Caco-2 (cell line): ENCODE results near the gene DNAH8. TPM values are rescaled to one million over a fixed set of nuclear protein-coding genes. Genes with fewer than 3 reads are reported as not detected.
A peak's percentile ranks its signal among the peaks of the same experiment; 100 is the strongest.
"Not testable (repeated sequence)": the region's sequence is repeated elsewhere in the genome, so short reads cannot be mapped to it uniquely, and the experiment has no call there.

Source experiments
- BruUV-seq: library from RNA; stranded (reverse); fragments of 400-500 nt; replicated peaks from 2 replicates; lab custom pipeline; 2021; lab: Mats Ljungman, UMichigan
- CTCF ChIA-PET: fragments of 300-600 bp; sonication (Branson Sonifier 250); formaldehyde crosslinking; loops from one replicate; lab custom pipeline; 2022; ENCODE audit warnings: antibody characterized with exemption; lab: Charles Lee
- POLR2A ChIA-PET: fragments of 300-600 bp; sonication (Branson Sonifier 250); formaldehyde crosslinking; loops from one replicate; lab custom pipeline; 2022; ENCODE audit warnings: antibody characterized with exemption; lab: Charles Lee
- DNase-seq, 2 experiments: peaks; one replicate each; pipeline versions ENCODE4 v3.0.0 to v3.0.0-alpha.2; 2020 to 2022
- H3K27me3 ChIP-seq: replicated peaks from 2 replicates; pipeline ENCODE4 v1.6.0; 2011; ENCODE audit warnings: low read length; ENCODE audit not compliant: control insufficient read depth, insufficient read depth
- H3K36me3 ChIP-seq: 2 replicates; pipeline ENCODE4 v1.5.1; 2011; ENCODE audit warnings: low read length; ENCODE audit not compliant: control insufficient read depth, insufficient read depth
- H3K4me1 ChIP-seq: fragments of 250-450 bp; sonication (Bioruptor Pico); 2 replicates; pipeline ENCODE4 v1.5.1; 2020; ENCODE audit warnings: mild to moderate bottlenecking
- H3K4me3 ChIP-seq: 2 replicates; pipeline ENCODE4 v1.5.1; 2011; ENCODE audit warnings: low read depth, mild to moderate bottlenecking, control low read depth, low read length
- H3K9me3 ChIP-seq: fragments of 250-450 bp; sonication (Bioruptor Pico); 2 replicates; pipeline ENCODE4 v1.5.1; 2020; ENCODE audit warnings: mild to moderate bottlenecking, moderate library complexity
- H3K27ac Mint-ChIP-seq: one replicate; pipeline ENCODE4 v1.8.0; 2022; ENCODE audit warnings: mixed read lengths; ENCODE audit not compliant: unreplicated experiment
- H3K27me3 Mint-ChIP-seq: one replicate; pipeline ENCODE4 v1.8.0; 2022; ENCODE audit warnings: mixed read lengths; ENCODE audit not compliant: insufficient read depth, unreplicated experiment
- H3K36me3 Mint-ChIP-seq: one replicate; pipeline ENCODE4 v1.8.0; 2022; ENCODE audit warnings: mild to moderate bottlenecking, mixed read lengths; ENCODE audit not compliant: insufficient read depth, unreplicated experiment
- H3K4me1 Mint-ChIP-seq: one replicate; pipeline ENCODE4 v1.8.0; 2022; ENCODE audit warnings: low read depth, mixed read lengths; ENCODE audit not compliant: unreplicated experiment
- H3K4me3 Mint-ChIP-seq: one replicate; pipeline ENCODE4 v1.8.0; 2022; ENCODE audit warnings: mild to moderate bottlenecking, moderate library complexity, mixed read lengths; ENCODE audit not compliant: unreplicated experiment
- H3K9me3 Mint-ChIP-seq: one replicate; pipeline ENCODE4 v1.8.0; 2022; ENCODE audit warnings: mixed read lengths; ENCODE audit not compliant: unreplicated experiment
- CTCF ChIP-seq, 2 experiments: fragments of 200-600 bp in 1 of 2; IDR thresholded peaks; 1 replicate in 1 of 2; 2 replicates in 1 of 2; pipeline versions ENCODE4 v1.5.1 to v1.8.0; 2011 to 2022; ENCODE audit warnings: antibody characterized with exemption in 1 of 2, control low read depth in 1 of 2, inconsistent platforms in 1 of 2, low read depth in 1 of 2, low read length in 1 of 2, mild to moderate bottlenecking in 1 of 2, moderate library complexity in 1 of 2; ENCODE audit not compliant: insufficient read depth in 1 of 2, severe bottlenecking in 1 of 2, unreplicated experiment in 1 of 2
- intact Hi-C: fragments of 100-400 bp; cut with micrococcal nuclease; formaldehyde crosslinking; loops from one replicate; pipeline ENCODE4 v1.10.0; 2022; ENCODE audit not compliant: unreplicated experiment
- total RNA-seq: library from RNA; stranded (reverse); gene quantifications from 2 replicates; pipeline ENCODE4 v1.2.3, GENCODE V29; 2022

Gene DNAH8
- total RNA-seq, 1 experiment from 2014 or later = not detected

DNA sequence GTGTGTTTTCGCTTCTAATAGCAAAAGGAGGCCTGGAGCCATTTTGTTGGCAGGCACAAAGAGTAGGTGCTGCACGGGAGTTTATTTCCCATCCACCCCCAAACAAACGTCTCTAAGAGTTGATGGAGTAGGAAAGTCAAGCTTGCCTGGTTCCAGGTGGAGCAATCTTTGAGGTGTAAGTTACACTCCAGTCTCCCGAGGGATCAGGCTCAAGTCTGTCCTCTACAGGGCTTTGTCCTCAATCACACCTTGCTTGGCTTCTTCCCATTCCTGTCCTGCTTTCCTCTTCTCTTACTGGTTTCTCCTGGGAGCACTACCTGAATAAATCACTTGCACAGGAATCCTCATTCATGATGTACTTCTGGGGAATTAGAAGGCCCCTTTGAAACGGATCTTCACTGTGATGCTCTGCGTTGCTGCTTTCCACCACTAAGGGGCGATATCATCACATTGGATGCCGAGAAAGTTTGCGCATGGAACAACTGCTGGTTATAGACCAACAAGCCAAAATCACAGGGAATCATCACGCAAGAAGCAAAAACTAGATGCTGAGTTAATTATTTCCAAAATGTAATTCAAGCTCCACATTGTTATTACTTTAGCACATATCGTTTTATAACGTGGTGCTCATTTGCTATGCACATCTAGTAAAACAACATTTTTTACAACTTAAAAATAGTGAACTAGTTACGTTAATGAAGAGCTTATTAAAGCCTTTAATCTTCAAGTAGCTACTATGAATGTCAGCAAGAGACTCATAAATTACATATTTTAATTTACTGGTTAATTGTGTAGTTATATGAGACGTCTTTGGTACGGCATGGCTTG lies 156.8 kb downstream of the DNAH8 start:
- no peak overlapping the region for H3K4me3 ChIP-seq
- Mint-ChIP-seq H3K9me3 (no peaks in the 10 kb centered on the region), H3K36me3 (peaks cover 5% of the 10 kb centered on the region), H3K4me3 (no peak overlapping the region), H3K4me1 (no peaks in the 10 kb centered on the region), H3K27ac (no peak overlapping the region), H3K27me3 (peaks cover 6% of the 10 kb centered on the region)
- peak; percentile 73 to 93 for TF ChIP-seq CTCF (IDR thresholded peaks at IDR 0.05; ENCODE audit: insufficient read depth in 1 of 2, low read depth in 1 of 2, low read length in 1 of 2, severe bottlenecking in 1 of 2, unreplicated experiment in 1 of 2)
- no peaks in the 10 kb centered on the region for H3K9me3 ChIP-seq
- H3K4me1 ChIP-seq = no peaks in the 10 kb centered on the region
- H3K27me3 ChIP-seq = no peaks in the 10 kb centered on the region
- ChIA-PET POLR2A (no interaction called here), CTCF (interaction anchor here (0.6 kb wide), 1 partner anchor 217 kb away, joined by 5 read pairs; no protein-coding TSS in a partner anchor)
- no TSS peak for BruUV-seq
- H3K36me3 ChIP-seq = no peaks in the 10 kb centered on the region
- intact Hi-C loops = loop anchor here (1.0 to 5.0 kb wide), 5 partner anchors 61 to 438 kb away; no protein-coding TSS in a partner anchor
- peak; percentile 49 to 72 for DNase-seq

DNA sequence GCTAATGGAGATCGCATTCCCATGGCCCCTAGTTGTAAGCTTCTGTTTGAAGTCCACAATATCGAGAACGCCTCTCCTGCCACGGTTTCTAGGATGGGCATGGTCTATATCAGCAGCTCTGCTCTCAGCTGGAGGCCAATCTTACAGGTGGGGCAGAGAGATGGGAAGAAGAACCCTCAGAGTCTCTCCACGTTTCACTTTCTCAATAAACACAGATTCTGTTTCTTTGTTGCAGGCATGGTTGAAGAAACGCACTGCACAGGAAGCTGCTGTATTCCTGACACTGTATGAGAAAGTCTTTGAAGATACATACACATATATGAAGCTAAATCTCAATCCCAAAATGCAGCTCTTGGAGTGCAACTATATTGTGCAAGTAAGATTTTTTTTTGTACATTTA lies 157.9 kb downstream of the DNAH8 start:
- no peak overlapping the region for H3K4me3 ChIP-seq
- intact Hi-C loops = loop anchor here (5.0 kb wide), 2 partner anchors 76 to 284 kb away; no protein-coding TSS in a partner anchor
- TF ChIP-seq CTCF (IDR thresholded peaks at IDR 0.05; ENCODE audit: insufficient read depth in 1 of 2, low read depth in 1 of 2, low read length in 1 of 2, severe bottlenecking in 1 of 2, unreplicated experiment in 1 of 2) = no peak
- no peak overlapping the region for H3K4me3 Mint-ChIP-seq
- no peaks in the 10 kb centered on the region for H3K9me3 Mint-ChIP-seq
- H3K27me3 ChIP-seq = no peaks in the 10 kb centered on the region
- no peaks in the 10 kb centered on the region for H3K9me3 ChIP-seq
- ChIA-PET POLR2A (no interaction called here), CTCF (no interaction called here)
- H3K36me3 ChIP-seq = no peaks in the 10 kb centered on the region
- no peak overlapping the region for H3K27ac Mint-ChIP-seq
- BruUV-seq = no TSS peak
- peaks cover 5% of the 10 kb centered on the region for H3K36me3 Mint-ChIP-seq
- DNase-seq = no peak
- H3K4me1 Mint-ChIP-seq = no peaks in the 10 kb centered on the region
- H3K27me3 Mint-ChIP-seq = peaks cover 6% of the 10 kb centered on the region
- no peaks in the 10 kb centered on the region for H3K4me1 ChIP-seq

- H3K4me3 Mint-ChIP-seq, H3K27me3 ChIP-seq, H3K4me1 Mint-ChIP-seq, H3K4me1 ChIP-seq, H3K36me3 Mint-ChIP-seq, H3K9me3 Mint-ChIP-seq, H3K27ac Mint-ChIP-seq, H3K27me3 Mint-ChIP-seq, H3K9me3 ChIP-seq, H3K36me3 ChIP-seq, POLR2A ChIA-PET, H3K4me3 ChIP-seq, BruUV-seq, CTCF ChIA-PET, DNase-seq: not testable (repeated sequence)
- intact Hi-C loops = loop anchor here (5.0 kb wide), 2 partner anchors 77 to 283 kb away; no protein-coding TSS in a partner anchor
Measured at GRCh38 chr6:38873816-38874215, 158.7 kb downstream of the DNAH8 start.
